RWPE1 (cell line): ENCODE measurements around the gene SLIT3.
A peak's percentile ranks its signal among the peaks of the same experiment; 100 is the strongest.

Source experiments
- CTCF ChIA-PET: fragments of 350-600 bp; sonication (Branson Sonifier 250); formaldehyde crosslinking; extraction: SDS; loops from one replicate; lab custom pipeline; 2021; lab: Yijun Ruan, JAX
- POLR2A ChIA-PET: fragments of 400-600 bp; formaldehyde crosslinking; extraction: SDS; loops from one replicate; lab custom pipeline; 2020; ENCODE audit warnings: antibody characterized with exemption; ENCODE audit not compliant: low non-redundant PET; lab: Yijun Ruan, JAX
- DNase-seq: peaks from one replicate; pipeline ENCODE4 v3.0.0; 2012; ENCODE audit warnings: low spot score
- H3K27ac ChIP-seq: fragments of 450-650 bp; 2 replicates; pipeline ENCODE4 v1.5.1; 2017
- TF ChIP-seq, protein P1 (sequence below): fragments of 450-650 bp; conservative IDR thresholded peaks from 2 replicates; pipeline ENCODE4 v1.5.1; 2017; ENCODE audit warnings: low read depth, mild to moderate bottlenecking

Gene SLIT3

DNA sequence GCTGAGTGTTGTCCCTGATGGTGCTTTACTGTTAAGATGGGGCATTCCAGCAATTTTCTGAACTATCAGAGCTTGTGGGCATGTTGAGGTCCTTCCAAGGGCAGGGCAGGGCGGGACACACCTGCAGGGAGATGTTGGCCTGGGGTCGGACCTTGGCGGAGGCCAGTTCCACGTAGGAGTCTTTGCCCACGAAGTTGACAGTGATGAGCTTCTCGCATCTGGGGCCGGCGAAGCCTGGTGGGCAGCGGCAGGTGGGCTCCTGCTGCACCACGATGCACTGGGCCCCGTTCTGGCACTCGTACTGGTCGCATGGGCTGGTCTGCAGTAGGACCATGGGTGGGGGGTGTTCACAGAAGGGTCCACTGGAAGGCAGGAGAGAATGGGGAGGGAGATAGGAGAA lies 615.4 kb downstream of the SLIT3 start:
- TF ChIP-seq, protein P1, sequence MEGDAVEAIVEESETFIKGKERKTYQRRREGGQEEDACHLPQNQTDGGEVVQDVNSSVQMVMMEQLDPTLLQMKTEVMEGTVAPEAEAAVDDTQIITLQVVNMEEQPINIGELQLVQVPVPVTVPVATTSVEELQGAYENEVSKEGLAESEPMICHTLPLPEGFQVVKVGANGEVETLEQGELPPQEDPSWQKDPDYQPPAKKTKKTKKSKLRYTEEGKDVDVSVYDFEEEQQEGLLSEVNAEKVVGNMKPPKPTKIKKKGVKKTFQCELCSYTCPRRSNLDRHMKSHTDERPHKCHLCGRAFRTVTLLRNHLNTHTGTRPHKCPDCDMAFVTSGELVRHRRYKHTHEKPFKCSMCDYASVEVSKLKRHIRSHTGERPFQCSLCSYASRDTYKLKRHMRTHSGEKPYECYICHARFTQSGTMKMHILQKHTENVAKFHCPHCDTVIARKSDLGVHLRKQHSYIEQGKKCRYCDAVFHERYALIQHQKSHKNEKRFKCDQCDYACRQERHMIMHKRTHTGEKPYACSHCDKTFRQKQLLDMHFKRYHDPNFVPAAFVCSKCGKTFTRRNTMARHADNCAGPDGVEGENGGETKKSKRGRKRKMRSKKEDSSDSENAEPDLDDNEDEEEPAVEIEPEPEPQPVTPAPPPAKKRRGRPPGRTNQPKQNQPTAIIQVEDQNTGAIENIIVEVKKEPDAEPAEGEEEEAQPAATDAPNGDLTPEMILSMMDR, result no peak
- no peak for DNase-seq
- H3K27ac ChIP-seq, result no peak overlapping the region
- ChIA-PET CTCF (interaction anchor here (0.5 to 0.6 kb wide), 2 partner anchors 186 to 891 kb away, joined by 3 to 5 read pairs; no protein-coding TSS in a partner anchor), POLR2A (no interaction called here)

DNA sequence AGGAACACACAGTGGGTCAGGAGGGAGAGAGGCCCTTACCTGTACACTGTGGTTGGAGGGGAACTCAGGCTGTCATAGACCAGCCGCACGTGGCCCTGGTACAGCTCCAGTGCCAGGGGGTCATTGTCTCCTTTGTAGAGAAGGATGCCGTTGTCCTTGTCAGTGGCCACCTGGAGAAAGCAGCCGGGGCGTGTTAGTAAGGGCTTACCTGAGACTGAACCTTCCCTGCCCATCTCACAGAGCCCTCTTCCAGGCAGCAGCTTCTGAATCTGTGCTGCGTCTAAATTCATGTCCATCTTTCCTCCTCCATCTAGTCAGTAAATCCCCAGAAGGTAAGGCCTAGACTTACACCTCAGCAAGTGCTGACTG lies 617.0 kb downstream of the SLIT3 start:
- CTCF ChIA-PET, result no interaction called here
- no peak overlapping the region for H3K27ac ChIP-seq
- no peak for DNase-seq
- TF ChIP-seq, protein P1, result no peak
- POLR2A ChIA-PET, result no interaction called here

DNA sequence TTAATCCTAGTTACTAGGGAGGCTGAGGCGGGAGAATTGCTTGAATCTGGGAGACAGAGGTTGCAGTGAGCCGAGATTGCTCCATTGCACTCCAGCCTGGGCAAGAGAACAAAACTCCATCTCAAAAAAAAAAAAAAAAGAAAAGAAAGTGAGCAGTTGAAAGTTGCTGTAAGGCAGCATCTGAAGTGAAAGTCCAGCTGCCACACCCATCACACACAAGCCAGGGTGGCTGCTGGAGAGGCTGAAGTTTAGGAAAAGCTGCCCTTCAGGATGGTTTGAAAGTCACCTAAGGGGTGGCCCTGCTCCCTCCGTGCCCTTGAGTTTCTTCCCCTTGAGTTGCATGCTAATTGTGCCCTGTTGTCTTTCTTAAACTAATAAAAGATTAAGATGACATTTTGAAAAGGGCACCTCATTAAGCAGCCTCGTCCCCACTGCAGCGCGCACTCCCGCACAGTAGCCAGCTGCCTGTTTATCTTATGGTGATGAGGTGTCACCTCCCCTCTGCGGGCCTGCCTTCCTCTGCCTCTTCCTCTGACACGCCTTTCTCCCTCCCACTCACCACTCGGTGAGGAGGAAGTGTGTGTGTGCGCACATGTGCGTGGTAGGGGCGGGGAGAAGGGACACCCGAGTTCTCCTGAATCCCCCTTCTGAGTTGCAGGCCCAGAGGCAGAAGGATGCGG lies 617.6 kb downstream of the SLIT3 start:
- DNase-seq, result no peak
- POLR2A ChIA-PET, result no interaction called here
- CTCF ChIA-PET, result no interaction called here
- TF ChIP-seq, protein P1, result no peak
- no peak overlapping the region for H3K27ac ChIP-seq

DNA sequence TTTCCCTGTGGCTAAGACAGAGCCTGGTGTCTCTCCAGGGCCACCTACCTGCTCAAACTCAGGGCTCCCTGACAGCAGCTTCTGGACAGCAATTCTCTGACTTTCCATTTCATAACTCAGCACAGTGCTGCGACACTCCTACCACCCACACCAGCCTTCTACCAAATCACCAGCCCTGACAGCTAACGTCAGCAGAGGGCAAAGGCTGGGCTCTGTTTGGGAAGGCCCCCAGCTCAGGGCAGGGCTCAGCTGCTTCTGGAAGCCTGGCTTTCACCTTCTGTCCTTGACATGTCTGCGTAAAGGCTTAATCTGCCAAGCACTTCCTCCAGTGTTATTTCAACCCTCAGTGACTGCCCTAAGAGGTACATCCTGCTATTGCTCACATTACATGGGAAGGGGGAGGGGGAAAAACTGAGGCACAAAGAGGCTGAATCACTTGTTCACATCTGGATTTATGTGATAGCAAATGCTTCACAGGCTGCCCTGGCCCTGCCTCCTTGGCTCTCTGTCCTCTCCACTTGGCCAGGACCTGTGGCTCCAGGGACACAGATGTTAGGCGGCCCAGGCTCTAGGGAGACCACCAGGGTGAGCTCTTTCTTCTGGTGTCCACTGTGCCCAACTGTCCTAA lies 619.3 kb downstream of the SLIT3 start:
- POLR2A ChIA-PET, result no interaction called here
- H3K27ac ChIP-seq, result no peak overlapping the region
- TF ChIP-seq, protein P1, result no peak
- CTCF ChIA-PET, result interaction anchor here (0.8 kb wide), 1 partner anchor 901 kb away, joined by 4 read pairs; no protein-coding TSS in a partner anchor
- no peak for DNase-seq

GRCh38 chr5:168680395-168680794 lies 620.5 kb downstream of the SLIT3 start:
- ChIA-PET CTCF (interaction anchor here (0.6 to 1.0 kb wide), 3 partner anchors 517 to 621 kb away, joined by 3 read pairs; partner anchors contain the start of gene SLIT3), POLR2A (no interaction called here)
- DNase-seq, result no peak
- no peak overlapping the region for H3K27ac ChIP-seq
- TF ChIP-seq, protein P1, result no peak

DNA sequence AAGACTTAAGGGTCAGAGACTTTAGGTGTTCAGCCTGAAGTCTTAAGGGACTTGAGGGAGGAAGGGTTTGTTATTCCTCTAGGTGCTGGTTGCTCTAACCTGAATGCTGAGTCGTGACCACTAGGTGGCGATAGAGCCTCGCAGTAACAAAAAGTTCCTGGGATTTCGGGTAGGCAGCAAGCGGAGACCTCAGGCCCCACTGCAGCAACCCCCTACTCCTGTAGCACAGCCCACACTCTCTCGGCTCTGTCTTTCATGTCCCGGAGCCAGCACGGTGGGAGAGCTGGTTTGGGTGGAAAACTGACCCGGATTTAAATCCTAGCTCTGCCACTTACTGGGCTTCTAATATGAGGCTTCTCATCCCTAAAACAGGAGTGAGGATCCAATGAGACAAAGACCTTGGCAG lies 621.4 kb downstream of the SLIT3 start:
- H3K27ac ChIP-seq, result no peak overlapping the region
- ChIA-PET POLR2A (no interaction called here), CTCF (interaction anchor here (0.6 to 1.0 kb wide), 8 partner anchors 9 to 1737 kb away, joined by 3 to 7 read pairs (median 4); no protein-coding TSS in a partner anchor)
- peak; percentile 79 for DNase-seq
- TF ChIP-seq, protein P1, result peak; percentile 96
